CD4-positive, alpha-beta T cell treated with Interleukin-15 for 4 hours (primary cell): ENCODE measurements around the gene CCNL2.
"Not testable (repeated sequence)": the region's sequence is repeated elsewhere in the genome, so short reads cannot be mapped to it uniquely, and the experiment has no call there.

ENCODE experiments used
- DNase-seq: peaks from one replicate; pipeline ENCODE4 v3.0.0-alpha.2; 2020; ENCODE audit warnings: low spot score

Gene CCNL2

GRCh38 chr1:1399187-1399871 lies at the start of gene CCNL2:
CCNL2 (minus strand) TSS chr1:1399335; CDS start chr1:1399306, 29 bp downstream.
- peak; percentile 99 for DNase-seq

- DNase-seq: not testable (repeated sequence)
These were observed 47.5 kb upstream of the CCNL2 start for GRCh38 chr1:1446631-1447030.

- DNase-seq: no peak
These were observed 43.1 kb upstream of the CCNL2 start for GRCh38 chr1:1442069-1442770.

GRCh38 chr1:1441002-1441888 lies 42.1 kb upstream of the CCNL2 start:
- peak; percentile 41 for DNase-seq

- DNase-seq: no peak
These were observed 41.3 kb upstream of the CCNL2 start for GRCh38 chr1:1440262-1441001.

- DNase-seq: no peak
These were observed 40.6 kb upstream of the CCNL2 start for GRCh38 chr1:1439546-1440261.

- no peak for DNase-seq
These were observed 39.6 kb upstream of the CCNL2 start for GRCh38 chr1:1438531-1439381.

GRCh38 chr1:1437904-1438376 lies 38.8 kb upstream of the CCNL2 start:
- no peak for DNase-seq

GRCh38 chr1:1437033-1437903 lies 38.1 kb upstream of the CCNL2 start:
- DNase-seq: no peak

- no peak for DNase-seq
These were observed 37.5 kb upstream of the CCNL2 start for GRCh38 chr1:1436630-1437032.

GRCh38 chr1:1435911-1436629 lies 36.9 kb upstream of the CCNL2 start:
- no peak for DNase-seq

GRCh38 chr1:1435106-1435903 lies 36.2 kb upstream of the CCNL2 start, which contains the start of gene VWA1:
VWA1 (plus strand) TSS chr1:1435690; CDS start chr1:1435749, 59 bp downstream.
- DNase-seq: peak; percentile 49

- no peak for DNase-seq
These were observed 35.6 kb upstream of the CCNL2 start for GRCh38 chr1:1434824-1435105.

GRCh38 chr1:1434131-1434823 lies 35.1 kb upstream of the CCNL2 start:
- no peak for DNase-seq

GRCh38 chr1:1433804-1434130 lies 34.6 kb upstream of the CCNL2 start:
- no peak for DNase-seq

GRCh38 chr1:1432951-1433803 lies 34.0 kb upstream of the CCNL2 start:
- DNase-seq: no peak
